ENCODE results near the gene MT1A. TPM values are rescaled to one million over a fixed set of nuclear protein-coding genes. Genes with fewer than 3 reads are reported as not detected.

MT1A gene
- total RNA-seq = not detected in 2 replicates

DNA sequence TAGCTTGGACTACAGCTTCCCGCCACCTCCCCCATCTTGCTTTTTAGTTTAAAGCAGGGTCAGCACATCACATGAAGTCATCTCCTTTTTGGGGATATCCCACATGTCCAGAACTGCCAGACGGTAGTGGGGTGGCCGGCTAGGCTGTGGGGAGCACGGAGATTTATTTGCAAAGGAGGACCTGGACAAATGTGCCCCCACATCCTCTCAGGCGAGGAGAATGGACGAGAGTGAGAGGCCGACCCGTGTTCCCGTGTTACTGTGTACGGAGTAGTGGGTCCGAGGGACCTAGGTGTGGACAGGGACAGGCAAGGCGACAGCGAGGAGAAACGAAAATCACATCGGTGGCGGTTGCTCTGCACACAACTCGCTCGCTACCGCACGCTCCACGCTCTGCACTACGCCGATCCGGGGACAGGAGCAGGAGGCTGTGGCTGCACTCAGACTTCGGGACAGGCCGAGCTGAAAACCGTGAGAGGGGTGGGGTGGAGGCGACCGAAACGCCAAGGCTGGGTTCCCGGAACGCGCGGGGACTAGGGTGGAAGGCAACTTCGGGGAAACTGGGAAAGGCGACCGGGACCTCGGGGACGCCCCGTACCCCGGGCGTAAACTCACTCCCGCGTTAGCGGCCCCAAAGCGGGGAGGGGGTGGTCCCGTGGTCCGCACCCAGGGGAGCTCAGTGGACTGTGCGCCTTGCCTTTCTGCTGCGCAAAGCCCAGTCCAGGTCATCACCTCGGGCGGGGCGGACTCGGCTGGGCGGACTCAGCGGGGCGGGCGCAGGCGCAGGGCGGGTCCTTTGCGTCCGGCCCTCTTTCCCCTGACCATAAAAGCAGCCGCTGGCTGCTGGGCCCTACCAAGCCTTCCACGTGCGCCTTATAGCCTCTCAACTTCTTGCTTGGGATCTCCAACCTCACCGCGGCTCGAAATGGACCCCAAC is at the start of gene MT1A:
TSS of gene MT1A (plus strand) at position 853 of the 937 bp plus-strand sequence. CDS start at position 926, 73 bp downstream.
- no peak for FAIRE-seq
- Histone ChIP-seq H3K27me3 (ENCODE audit: control insufficient read depth, insufficient read depth, low read length) (peaks cover 23% of the 10 kb centered on the region), H3K4me3 (ENCODE audit: low read depth, low read length) (peak within 1 kb of the TSS; percentile 29), H3K36me3 (ENCODE audit: control insufficient read depth, insufficient read depth, low read length) (no peaks in the 10 kb centered on the region)
- DNase-seq (ENCODE audit: low read depth) = no peak
- TF ChIP-seq, protein P1, sequence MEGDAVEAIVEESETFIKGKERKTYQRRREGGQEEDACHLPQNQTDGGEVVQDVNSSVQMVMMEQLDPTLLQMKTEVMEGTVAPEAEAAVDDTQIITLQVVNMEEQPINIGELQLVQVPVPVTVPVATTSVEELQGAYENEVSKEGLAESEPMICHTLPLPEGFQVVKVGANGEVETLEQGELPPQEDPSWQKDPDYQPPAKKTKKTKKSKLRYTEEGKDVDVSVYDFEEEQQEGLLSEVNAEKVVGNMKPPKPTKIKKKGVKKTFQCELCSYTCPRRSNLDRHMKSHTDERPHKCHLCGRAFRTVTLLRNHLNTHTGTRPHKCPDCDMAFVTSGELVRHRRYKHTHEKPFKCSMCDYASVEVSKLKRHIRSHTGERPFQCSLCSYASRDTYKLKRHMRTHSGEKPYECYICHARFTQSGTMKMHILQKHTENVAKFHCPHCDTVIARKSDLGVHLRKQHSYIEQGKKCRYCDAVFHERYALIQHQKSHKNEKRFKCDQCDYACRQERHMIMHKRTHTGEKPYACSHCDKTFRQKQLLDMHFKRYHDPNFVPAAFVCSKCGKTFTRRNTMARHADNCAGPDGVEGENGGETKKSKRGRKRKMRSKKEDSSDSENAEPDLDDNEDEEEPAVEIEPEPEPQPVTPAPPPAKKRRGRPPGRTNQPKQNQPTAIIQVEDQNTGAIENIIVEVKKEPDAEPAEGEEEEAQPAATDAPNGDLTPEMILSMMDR (IDR thresholded peaks at IDR 0.05; ENCODE audit: insufficient read depth, low read length, severe bottlenecking) = no peak

DNA sequence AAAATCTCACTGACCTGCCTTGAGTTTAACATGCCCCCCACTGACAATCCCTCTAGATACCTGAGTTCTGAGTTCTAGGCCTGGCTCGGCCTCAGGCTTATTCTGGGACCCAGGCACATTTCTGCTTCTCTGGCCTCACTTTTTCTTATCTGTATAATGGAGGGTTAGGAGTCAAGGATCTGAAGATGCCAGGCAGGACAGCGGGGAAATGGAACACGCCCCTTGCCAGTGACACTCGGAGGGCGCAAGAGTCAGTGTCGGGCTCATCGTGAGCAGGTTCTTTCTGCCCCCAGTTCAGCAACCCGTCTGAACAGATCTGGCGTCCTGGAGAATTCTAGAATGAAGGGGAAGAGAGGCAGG is 49.7 kb upstream of the MT1A start:
- Histone ChIP-seq H3K4me3 (ENCODE audit: low read depth, low read length) (no peak overlapping the region), H3K36me3 (ENCODE audit: control insufficient read depth, insufficient read depth, low read length) (no peaks in the 10 kb centered on the region), H3K27me3 (ENCODE audit: control insufficient read depth, insufficient read depth, low read length) (peaks cover 25% of the 10 kb centered on the region)
- DNase-seq (ENCODE audit: low read depth) (no peak), FAIRE-seq (no peak)
- TF ChIP-seq, protein P1 (IDR thresholded peaks at IDR 0.05; ENCODE audit: insufficient read depth, low read length, severe bottlenecking) = no peak

DNA sequence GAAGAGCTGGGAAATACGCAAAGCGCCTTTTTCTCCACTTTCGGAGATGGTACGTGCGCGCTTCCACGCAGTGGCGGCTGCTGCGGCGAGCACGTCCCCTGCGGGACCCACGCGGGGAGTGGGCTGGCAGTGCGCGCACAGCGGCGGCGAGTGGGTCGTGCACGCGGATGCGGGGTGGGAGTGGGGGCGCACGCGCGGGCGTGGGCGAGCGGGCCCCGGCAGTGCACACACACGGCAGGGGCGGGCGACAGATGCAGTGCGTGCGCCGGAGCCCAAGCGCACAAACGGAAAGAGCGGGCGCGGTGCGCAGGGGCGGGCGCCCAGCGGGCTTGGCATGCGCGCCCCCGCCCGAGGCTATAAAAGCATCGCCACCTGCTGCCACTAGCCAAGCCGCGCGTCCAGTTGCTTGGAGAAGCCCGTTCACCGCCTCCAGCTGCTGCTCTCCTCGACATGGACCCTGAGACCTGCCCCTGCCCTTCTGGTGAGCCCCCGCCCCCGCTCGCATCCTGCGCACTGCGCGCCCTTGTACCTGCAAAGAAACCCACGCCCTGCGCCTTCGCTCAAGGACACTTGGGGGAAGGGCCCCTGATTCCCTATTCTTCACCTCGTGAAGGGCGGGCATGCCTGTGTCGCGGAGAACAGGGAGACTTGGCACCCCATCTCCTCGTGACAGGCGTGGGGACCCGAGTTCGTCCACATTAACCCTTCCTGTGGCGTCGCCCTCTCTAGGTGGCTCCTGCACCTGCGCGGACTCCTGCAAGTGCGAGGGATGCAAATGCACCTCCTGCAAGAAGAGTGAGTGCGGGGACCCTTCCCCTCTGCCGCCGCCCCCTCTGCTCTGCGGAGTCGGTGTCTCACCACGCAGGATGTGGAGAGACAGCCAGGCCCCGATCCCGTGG is 49.1 kb upstream of the MT1A start, which contains the start of gene MT3:
TSS of gene MT3 (plus strand) at position 388 of the 899 bp plus-strand sequence. CDS start at position 451, 63 bp downstream.
- DNase-seq (ENCODE audit: low read depth) (no peak), FAIRE-seq (no peak)
- H3K27me3 ChIP-seq (ENCODE audit: control insufficient read depth, insufficient read depth, low read length) = peaks cover 25% of the 10 kb centered on the region
- no peak within 1 kb of the TSS for H3K4me3 ChIP-seq (ENCODE audit: low read depth, low read length)
- no peaks in the 10 kb centered on the region for H3K36me3 ChIP-seq (ENCODE audit: control insufficient read depth, insufficient read depth, low read length)
- TF ChIP-seq, protein P1 (IDR thresholded peaks at IDR 0.05; ENCODE audit: insufficient read depth, low read length, severe bottlenecking) = no peak

DNA sequence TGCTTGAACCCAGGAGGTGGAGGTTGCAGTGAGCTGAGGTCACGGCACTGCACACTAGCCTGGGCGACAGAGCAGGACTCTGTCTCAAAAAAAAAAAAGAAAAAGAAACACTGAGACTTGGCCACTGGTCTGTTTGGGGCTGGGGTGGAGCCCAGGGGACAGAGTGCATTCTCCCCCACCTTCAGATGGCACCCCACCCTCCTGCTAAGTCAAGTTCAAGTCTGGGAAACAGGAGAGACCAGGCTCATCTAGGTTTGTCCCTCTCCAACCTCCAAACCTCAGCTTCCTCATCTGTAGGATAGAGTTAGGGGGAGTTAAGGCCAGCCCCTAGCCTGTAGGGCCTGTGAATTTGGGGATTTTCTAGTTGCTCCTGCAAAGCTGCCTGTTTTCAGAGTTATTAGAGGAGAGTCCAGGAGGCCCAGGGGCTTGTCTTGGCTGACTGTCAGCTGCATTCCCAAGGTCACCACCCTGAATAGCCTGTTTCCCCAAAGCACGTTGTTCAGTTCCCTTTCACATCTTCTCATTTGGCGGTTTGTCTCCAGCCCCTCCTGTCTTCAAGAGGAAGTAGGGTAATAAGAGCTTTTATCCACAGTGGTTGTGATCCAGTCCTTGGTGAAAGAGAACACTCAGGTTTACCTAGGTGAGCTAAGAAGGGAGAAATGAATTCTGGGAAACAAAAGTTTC is 46.9 kb upstream of the MT1A start:
- DNase-seq (ENCODE audit: low read depth) (no peak), FAIRE-seq (no peak)
- Histone ChIP-seq H3K4me3 (ENCODE audit: low read depth, low read length) (no peak overlapping the region), H3K27me3 (ENCODE audit: control insufficient read depth, insufficient read depth, low read length) (peaks cover 25% of the 10 kb centered on the region), H3K36me3 (ENCODE audit: control insufficient read depth, insufficient read depth, low read length) (no peaks in the 10 kb centered on the region)
- TF ChIP-seq, protein P1 (IDR thresholded peaks at IDR 0.05; ENCODE audit: insufficient read depth, low read length, severe bottlenecking) = no peak

DNA sequence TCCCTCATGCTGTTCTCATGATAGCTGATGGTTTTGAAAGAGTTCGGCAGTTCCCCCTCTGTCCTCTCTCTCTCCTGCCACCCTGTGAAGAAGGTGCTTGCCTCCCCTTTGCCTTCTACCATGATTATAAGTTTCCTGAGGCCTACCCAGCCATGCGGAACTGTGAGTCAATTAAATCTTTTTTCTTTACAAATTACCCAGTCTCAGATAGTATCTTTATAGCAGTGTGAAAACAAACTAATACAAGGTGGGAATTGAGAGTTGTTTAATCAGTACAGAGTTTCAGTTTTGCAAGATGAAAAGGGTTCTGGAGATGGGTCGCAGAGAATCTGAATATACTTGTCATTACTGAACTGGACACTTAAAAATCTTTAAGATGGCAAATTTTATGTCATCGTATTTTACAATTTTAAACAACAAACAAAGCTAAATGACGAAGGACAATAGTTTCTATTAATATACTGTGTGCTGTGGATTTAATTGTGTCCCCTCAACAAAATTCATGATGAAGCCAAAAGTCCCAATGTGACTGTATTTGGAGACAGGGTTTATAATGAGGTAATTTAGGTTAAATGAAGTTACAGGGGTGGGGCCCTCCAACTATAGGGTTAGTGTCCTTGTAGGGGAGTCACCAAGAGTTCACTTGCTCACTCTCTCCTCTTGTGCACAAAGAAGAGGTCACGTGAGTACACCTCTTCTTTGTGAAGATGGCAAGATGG is 44.7 kb upstream of the MT1A start:
- no peak for FAIRE-seq

More for the DNA sequence above, 44.7 kb upstream of the MT1A start:
- TF ChIP-seq, protein P1 (IDR thresholded peaks at IDR 0.05; ENCODE audit: insufficient read depth, low read length, severe bottlenecking) = no peak
- Histone ChIP-seq H3K27me3 (ENCODE audit: control insufficient read depth, insufficient read depth, low read length) (peaks cover 20% of the 10 kb centered on the region), H3K36me3 (ENCODE audit: control insufficient read depth, insufficient read depth, low read length) (no peaks in the 10 kb centered on the region), H3K4me3 (ENCODE audit: low read depth, low read length) (no peak overlapping the region)
- no peak for DNase-seq (ENCODE audit: low read depth)

Measured in bronchial epithelial cell (primary cell).